Nephron progenitor cell (in vitro differentiated cells): ENCODE data around the gene MYO3B.
"Not testable (repeated sequence)": the region's sequence is repeated elsewhere in the genome, so short reads cannot be mapped to it uniquely, and the experiment has no call there.

ENCODE experiments used
- DNase-seq: peaks from one replicate; pipeline ENCODE4 v3.0.0; 2021
- H3K27ac Mint-ChIP-seq: 2 replicates; pipeline ENCODE4 v1.8.0; 2021; ENCODE audit warnings: mild to moderate bottlenecking, moderate library complexity, mixed read lengths
- H3K27me3 Mint-ChIP-seq: 2 replicates; pipeline ENCODE4 v1.8.0; 2021; ENCODE audit warnings: mild to moderate bottlenecking, low read depth, mixed read lengths; ENCODE audit not compliant: poor library complexity
- H3K36me3 Mint-ChIP-seq: 2 replicates; pipeline ENCODE4 v1.8.0; 2021; ENCODE audit warnings: low read depth, mixed read lengths
- H3K4me1 Mint-ChIP-seq: 2 replicates; pipeline ENCODE4 v1.8.0; 2021; ENCODE audit warnings: mixed read lengths
- H3K4me3 Mint-ChIP-seq: 2 replicates; pipeline ENCODE4 v1.8.0; 2021; ENCODE audit warnings: mild to moderate bottlenecking, moderate library complexity, mixed read lengths
- H3K9me3 Mint-ChIP-seq: 2 replicates; pipeline ENCODE4 v1.8.0; 2021; ENCODE audit warnings: mild to moderate bottlenecking, moderate library complexity, mixed read lengths
- TF ChIP-seq, protein P1 (sequence below): fragments of 200-600 bp; sonication (generic); IDR thresholded peaks from 2 replicates; pipeline ENCODE4 v1.5.0; 2021; ENCODE audit warnings: antibody characterized with exemption

MYO3B gene

DNA sequence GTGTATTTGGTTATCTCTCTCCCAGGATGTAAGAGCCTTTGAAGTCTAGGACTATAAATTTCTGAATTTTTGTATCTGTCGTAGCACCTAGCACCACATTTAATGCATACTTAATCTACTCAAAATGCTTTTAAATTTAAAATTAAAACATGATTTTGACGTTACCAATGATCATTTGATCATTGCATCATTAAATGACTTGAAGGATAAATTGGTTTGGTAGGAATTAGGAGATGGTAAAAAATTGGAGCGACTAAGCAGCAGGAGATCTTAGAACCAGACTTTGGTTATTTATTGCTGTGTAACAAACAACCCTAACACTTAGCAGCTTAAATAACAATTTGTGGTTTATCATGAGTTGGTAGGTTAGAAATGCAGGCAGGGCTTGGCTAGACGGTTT lies 84.9 kb downstream of the MYO3B start:
- no peaks in the 10 kb centered on the region for H3K4me1 Mint-ChIP-seq
- H3K4me3 Mint-ChIP-seq, result no peak overlapping the region
- TF ChIP-seq, protein P1, sequence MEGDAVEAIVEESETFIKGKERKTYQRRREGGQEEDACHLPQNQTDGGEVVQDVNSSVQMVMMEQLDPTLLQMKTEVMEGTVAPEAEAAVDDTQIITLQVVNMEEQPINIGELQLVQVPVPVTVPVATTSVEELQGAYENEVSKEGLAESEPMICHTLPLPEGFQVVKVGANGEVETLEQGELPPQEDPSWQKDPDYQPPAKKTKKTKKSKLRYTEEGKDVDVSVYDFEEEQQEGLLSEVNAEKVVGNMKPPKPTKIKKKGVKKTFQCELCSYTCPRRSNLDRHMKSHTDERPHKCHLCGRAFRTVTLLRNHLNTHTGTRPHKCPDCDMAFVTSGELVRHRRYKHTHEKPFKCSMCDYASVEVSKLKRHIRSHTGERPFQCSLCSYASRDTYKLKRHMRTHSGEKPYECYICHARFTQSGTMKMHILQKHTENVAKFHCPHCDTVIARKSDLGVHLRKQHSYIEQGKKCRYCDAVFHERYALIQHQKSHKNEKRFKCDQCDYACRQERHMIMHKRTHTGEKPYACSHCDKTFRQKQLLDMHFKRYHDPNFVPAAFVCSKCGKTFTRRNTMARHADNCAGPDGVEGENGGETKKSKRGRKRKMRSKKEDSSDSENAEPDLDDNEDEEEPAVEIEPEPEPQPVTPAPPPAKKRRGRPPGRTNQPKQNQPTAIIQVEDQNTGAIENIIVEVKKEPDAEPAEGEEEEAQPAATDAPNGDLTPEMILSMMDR, result no peak
- H3K36me3 Mint-ChIP-seq, result peaks cover 7% of the 10 kb centered on the region
- H3K9me3 Mint-ChIP-seq, result peaks cover 40% of the 10 kb centered on the region
- H3K27me3 Mint-ChIP-seq, result peaks cover 3% of the 10 kb centered on the region
- no peak for DNase-seq
- H3K27ac Mint-ChIP-seq, result no peak overlapping the region

DNA sequence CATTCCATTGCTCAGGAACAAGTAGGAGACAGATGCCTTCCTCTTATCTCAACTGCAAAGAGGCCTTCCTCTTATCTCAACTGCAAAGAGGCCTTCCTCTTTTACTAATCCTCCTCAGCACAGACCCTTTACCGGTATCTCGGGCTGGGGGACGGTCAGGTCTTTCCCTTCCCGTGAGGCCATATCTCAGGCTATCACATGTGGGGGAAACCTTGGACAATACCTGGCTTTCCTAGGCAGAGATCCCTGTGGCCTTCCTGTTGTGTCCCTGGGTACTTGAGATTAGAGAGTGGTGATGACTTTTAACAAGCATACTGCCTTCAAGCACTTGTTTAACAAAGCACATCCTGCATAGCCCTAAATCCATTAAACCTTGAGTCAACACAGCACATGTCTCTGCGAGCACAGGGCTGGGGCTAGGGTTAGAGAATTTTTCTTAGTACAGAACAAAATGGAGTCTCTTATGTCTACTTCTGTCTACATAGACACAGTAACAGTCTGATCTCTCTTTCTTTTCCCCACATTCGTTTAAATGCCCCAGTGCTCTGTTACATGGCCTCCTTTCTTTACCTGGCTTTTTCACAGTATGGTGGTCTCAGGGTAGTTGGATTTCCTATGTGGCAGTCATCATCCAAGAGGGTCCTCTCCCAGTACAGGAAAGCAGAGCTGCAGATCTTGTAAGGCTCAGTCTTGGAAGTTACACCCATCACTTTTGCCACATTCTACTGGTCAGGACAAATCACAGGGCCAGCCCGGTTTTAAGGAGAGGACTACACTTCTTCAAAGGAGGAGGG lies 86.0 kb downstream of the MYO3B start:
- H3K27me3 Mint-ChIP-seq, DNase-seq, H3K4me3 Mint-ChIP-seq, H3K4me1 Mint-ChIP-seq, H3K36me3 Mint-ChIP-seq: not testable (repeated sequence)
- H3K9me3 Mint-ChIP-seq, result peaks cover 40% of the 10 kb centered on the region
- peak overlapping the region; percentile 16 for H3K27ac Mint-ChIP-seq

DNA sequence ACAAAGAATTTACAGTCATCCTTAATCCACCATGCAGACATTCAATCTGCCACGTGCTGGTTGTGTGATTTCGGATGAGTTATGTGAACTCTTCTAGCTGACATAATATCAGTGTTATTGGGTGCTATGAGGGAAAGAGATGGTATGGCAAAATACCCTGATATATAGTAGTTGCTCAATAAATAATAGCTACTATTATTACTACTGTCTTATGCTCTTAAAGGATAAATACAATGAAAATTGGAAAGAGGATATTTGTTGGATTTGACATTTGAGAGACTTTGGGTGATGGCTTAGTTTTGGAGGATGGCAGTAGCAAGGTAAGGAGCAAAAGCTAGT lies 86.5 kb downstream of the MYO3B start:
- DNase-seq, result no peak
- peaks cover 7% of the 10 kb centered on the region for H3K36me3 Mint-ChIP-seq
- no peak overlapping the region for H3K4me3 Mint-ChIP-seq
- H3K9me3 Mint-ChIP-seq, result peaks cover 40% of the 10 kb centered on the region
- H3K4me1 Mint-ChIP-seq, result no peaks in the 10 kb centered on the region
- TF ChIP-seq, protein P1, result no peak
- H3K27ac Mint-ChIP-seq, result peak overlapping the region; percentile 14
- H3K27me3 Mint-ChIP-seq, result peaks cover 3% of the 10 kb centered on the region

DNA sequence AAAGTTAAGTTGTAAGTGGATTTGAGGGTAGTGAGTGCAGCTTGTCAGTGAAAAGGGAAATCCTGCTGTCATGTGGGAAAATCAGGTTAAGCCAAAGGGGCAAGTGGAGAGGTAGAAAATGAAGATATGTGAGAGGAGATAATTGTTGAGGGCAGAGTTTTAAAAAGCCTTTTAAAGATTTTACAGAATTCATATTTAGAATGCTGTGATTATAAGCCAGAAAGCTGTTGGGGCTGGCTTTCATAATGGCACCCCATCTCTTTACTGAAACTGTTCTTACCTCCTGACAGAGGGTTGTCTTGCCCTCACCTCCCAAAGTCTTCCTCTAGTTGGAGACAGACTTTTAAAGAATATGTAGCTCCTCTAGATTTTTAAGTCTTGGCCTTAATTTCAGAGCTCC lies 86.9 kb downstream of the MYO3B start:
- peaks cover 40% of the 10 kb centered on the region for H3K9me3 Mint-ChIP-seq
- H3K27me3 Mint-ChIP-seq, result peaks cover 3% of the 10 kb centered on the region
- H3K4me3 Mint-ChIP-seq, result no peak overlapping the region
- H3K4me1 Mint-ChIP-seq, result no peaks in the 10 kb centered on the region
- peaks cover 7% of the 10 kb centered on the region for H3K36me3 Mint-ChIP-seq
- TF ChIP-seq, protein P1, result no peak
- no peak for DNase-seq
- H3K27ac Mint-ChIP-seq, result peak overlapping the region; percentile 14

DNA sequence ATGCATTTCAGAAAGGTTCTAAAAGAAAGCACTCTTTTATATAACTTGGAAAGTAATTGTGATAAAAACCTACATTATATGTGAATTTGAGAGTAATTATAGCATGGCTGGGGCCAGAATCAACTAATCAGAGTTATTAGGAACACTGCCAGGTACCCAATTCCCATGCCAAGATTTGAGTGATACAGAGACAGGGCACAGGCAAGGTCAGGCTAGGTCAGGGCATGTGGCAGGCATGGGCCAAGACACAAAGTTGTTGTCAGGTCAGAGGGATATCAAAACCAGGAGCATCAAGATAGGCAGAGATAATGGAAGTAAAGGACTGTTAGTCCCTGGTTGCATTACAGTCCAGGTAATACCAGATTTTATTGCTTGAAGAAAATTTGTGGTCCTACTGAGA lies 87.4 kb downstream of the MYO3B start:
- peaks cover 3% of the 10 kb centered on the region for H3K27me3 Mint-ChIP-seq
- no peaks in the 10 kb centered on the region for H3K4me1 Mint-ChIP-seq
- no peak for DNase-seq
- H3K9me3 Mint-ChIP-seq, result peaks cover 38% of the 10 kb centered on the region
- H3K4me3 Mint-ChIP-seq, result no peak overlapping the region
- H3K27ac Mint-ChIP-seq, result no peak overlapping the region
- H3K36me3 Mint-ChIP-seq, result peaks cover 7% of the 10 kb centered on the region
- TF ChIP-seq, protein P1, result no peak

DNA sequence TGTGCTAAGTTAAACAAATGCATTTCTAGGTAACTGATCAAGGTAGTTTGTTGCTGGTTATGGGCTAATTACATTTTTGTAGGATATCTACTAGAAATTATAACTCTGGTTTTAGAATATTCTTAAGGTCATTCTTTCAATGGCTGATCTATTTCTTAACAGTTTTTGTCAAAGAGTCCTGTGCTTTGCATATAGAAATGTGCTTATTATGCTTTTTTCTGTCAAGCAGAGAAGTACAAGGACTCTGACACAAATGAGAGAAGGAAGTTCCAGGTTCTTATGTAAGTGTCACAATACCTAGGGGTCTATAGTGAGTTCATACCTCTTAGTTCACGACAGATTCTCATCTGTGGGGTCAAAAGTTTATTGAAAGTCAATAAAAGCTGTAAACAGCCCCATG lies 88.4 kb downstream of the MYO3B start:
- no peak for DNase-seq
- Mint-ChIP-seq H3K27ac (no peak overlapping the region), H3K27me3 (peaks cover 3% of the 10 kb centered on the region), H3K4me3 (no peak overlapping the region), H3K4me1 (no peaks in the 10 kb centered on the region), H3K9me3 (peaks cover 32% of the 10 kb centered on the region), H3K36me3 (peaks cover 7% of the 10 kb centered on the region)
- TF ChIP-seq, protein P1, result no peak
